Measurements from ENCODE around the gene MARS1.

Gene MARS1

GRCh38 chr12:57462912-57463253, 25.0 kb upstream of the MARS1 start:
- no peaks in the 10 kb centered on the region for H3K9me3 Mint-ChIP-seq
- H3K27ac Mint-ChIP-seq, result peak overlapping the region; percentile 90
- no peaks in the 10 kb centered on the region for H3K27me3 Mint-ChIP-seq
- H3K4me1 Mint-ChIP-seq (ENCODE audit: low read depth), result peaks cover 56% of the 10 kb centered on the region
- peaks cover 6% of the 10 kb centered on the region for H3K36me3 Mint-ChIP-seq (ENCODE audit: low read depth)
- H3K4me3 Mint-ChIP-seq, result peak overlapping the region; percentile 92

DNA sequence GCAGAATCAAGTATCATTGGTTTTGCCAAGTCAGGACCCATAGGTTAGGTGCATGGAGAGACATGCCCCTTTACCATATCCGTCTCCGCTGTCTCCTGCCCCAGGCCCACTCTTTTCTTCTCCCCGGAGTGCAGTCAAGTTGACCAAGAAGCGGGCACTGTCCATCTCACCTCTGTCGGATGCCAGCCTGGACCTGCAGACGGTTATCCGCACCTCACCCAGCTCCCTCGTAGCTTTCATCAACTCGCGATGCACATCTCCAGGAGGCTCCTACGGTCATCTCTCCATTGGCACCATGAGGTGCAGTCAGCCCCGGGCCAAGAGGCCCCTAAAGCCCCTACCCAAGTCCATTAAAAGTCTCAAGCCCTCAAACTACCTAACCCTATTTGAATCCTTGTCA, 23.3 kb upstream of the MARS1 start:
- H3K27me3 Mint-ChIP-seq, result no peaks in the 10 kb centered on the region
- no peak overlapping the region for H3K4me3 Mint-ChIP-seq
- H3K36me3 Mint-ChIP-seq (ENCODE audit: low read depth), result peaks cover 18% of the 10 kb centered on the region
- no peak overlapping the region for H3K27ac Mint-ChIP-seq
- H3K4me1 Mint-ChIP-seq (ENCODE audit: low read depth), result peaks cover 41% of the 10 kb centered on the region
- no peaks in the 10 kb centered on the region for H3K9me3 Mint-ChIP-seq

DNA sequence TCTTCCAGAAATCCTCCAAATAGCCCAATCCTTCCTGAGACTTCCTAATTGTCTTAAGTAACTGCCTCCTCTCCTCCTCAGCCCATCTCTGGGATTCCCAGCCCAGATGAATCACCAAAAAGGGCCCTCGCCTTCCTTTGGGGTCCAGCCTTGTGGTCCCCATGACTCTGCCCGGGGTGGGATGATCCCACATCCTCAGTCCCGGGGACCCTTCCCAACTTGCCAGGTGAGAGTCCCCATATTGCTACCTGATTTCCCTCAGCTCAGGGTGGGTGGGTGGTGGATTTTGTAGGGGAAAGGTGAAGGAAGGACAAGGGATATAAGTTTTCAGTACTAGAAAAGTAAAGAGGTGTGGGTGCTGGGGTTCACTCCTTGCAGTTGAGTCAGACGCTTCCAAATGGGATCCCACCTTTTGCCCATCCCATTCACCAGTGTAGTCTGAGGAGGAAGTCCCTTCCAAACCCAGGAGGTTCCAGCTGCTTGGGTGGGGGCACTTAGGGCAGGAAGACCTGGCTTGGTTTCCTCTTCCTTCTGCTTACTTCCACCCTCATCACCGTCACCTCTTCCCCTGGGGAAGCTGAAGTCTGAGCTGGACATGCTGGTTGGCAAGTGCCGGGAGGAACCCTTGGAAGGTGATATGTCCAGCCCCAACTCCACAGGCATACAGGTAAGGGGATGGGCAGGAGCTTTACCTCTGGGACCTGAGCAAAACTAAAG, 22.7 kb upstream of the MARS1 start:
- H3K36me3 Mint-ChIP-seq (ENCODE audit: low read depth), result peaks cover 18% of the 10 kb centered on the region
- peaks cover 39% of the 10 kb centered on the region for H3K4me1 Mint-ChIP-seq (ENCODE audit: low read depth)
- H3K9me3 Mint-ChIP-seq, result no peaks in the 10 kb centered on the region
- H3K27me3 Mint-ChIP-seq, result no peaks in the 10 kb centered on the region
- H3K4me3 Mint-ChIP-seq, result no peak overlapping the region
- no peak overlapping the region for H3K27ac Mint-ChIP-seq

- Mint-ChIP-seq H3K27ac (no peak overlapping the region), H3K9me3 (no peaks in the 10 kb centered on the region), H3K4me1 (ENCODE audit: low read depth) (peaks cover 33% of the 10 kb centered on the region), H3K27me3 (no peaks in the 10 kb centered on the region), H3K4me3 (no peak overlapping the region), H3K36me3 (ENCODE audit: low read depth) (peaks cover 18% of the 10 kb centered on the region)
Measured at GRCh38 chr12:57465747-57466505, 21.9 kb upstream of the MARS1 start.

GRCh38 chr12:57467212-57467874, 20.5 kb upstream of the MARS1 start:
- no peak overlapping the region for H3K4me3 Mint-ChIP-seq
- H3K27me3 Mint-ChIP-seq, result no peaks in the 10 kb centered on the region
- H3K4me1 Mint-ChIP-seq (ENCODE audit: low read depth), result peaks cover 23% of the 10 kb centered on the region
- no peak overlapping the region for H3K27ac Mint-ChIP-seq
- no peaks in the 10 kb centered on the region for H3K9me3 Mint-ChIP-seq
- peaks cover 24% of the 10 kb centered on the region for H3K36me3 Mint-ChIP-seq (ENCODE audit: low read depth)

DNA sequence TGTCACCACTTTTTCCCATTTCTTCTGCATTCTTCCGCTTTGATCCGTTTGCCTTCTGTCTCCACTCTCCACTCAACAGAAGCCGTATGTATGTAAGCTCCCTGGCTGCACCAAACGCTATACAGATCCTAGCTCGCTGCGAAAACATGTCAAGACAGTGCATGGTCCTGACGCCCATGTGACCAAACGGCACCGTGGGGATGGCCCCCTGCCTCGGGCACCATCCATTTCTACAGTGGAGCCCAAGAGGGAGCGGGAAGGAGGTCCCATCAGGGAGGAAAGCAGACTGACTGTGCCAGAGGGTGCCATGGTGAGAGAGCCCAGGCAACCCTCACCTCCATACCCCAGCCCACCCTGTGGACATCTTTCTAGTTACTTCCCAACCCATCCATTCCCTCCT, 20.0 kb upstream of the MARS1 start:
- peaks cover 23% of the 10 kb centered on the region for H3K4me1 Mint-ChIP-seq (ENCODE audit: low read depth)
- no peaks in the 10 kb centered on the region for H3K27me3 Mint-ChIP-seq
- H3K4me3 Mint-ChIP-seq, result no peak overlapping the region
- H3K36me3 Mint-ChIP-seq (ENCODE audit: low read depth), result peaks cover 30% of the 10 kb centered on the region
- H3K9me3 Mint-ChIP-seq, result no peaks in the 10 kb centered on the region
- no peak overlapping the region for H3K27ac Mint-ChIP-seq

GRCh38 chr12:57469296-57470164, 18.3 kb upstream of the MARS1 start:
- Mint-ChIP-seq H3K4me1 (ENCODE audit: low read depth) (peaks cover 24% of the 10 kb centered on the region), H3K36me3 (ENCODE audit: low read depth) (peaks cover 44% of the 10 kb centered on the region), H3K9me3 (no peaks in the 10 kb centered on the region), H3K27ac (no peak overlapping the region), H3K27me3 (no peaks in the 10 kb centered on the region), H3K4me3 (no peak overlapping the region)

DNA sequence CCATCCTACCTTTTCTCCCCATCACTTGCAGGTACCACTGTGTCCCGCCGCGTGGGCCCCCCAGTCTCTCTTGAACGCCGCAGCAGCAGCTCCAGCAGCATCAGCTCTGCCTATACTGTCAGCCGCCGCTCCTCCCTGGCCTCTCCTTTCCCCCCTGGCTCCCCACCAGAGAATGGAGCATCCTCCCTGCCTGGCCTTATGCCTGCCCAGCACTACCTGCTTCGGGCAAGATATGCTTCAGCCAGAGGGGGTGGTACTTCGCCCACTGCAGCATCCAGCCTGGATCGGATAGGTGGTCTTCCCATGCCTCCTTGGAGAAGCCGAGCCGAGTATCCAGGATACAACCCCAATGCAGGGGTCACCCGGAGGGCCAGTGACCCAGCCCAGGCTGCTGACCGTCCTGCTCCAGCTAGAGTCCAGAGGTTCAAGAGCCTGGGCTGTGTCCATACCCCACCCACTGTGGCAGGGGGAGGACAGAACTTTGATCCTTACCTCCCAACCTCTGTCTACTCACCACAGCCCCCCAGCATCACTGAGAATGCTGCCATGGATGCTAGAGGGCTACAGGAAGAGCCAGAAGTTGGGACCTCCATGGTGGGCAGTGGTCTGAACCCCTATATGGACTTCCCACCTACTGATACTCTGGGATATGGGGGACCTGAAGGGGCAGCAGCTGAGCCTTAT, 17.4 kb upstream of the MARS1 start:
- Mint-ChIP-seq H3K27me3 (no peaks in the 10 kb centered on the region), H3K36me3 (ENCODE audit: low read depth) (peaks cover 50% of the 10 kb centered on the region), H3K4me1 (ENCODE audit: low read depth) (peaks cover 24% of the 10 kb centered on the region), H3K27ac (no peak overlapping the region), H3K9me3 (no peaks in the 10 kb centered on the region), H3K4me3 (no peak overlapping the region)

DNA sequence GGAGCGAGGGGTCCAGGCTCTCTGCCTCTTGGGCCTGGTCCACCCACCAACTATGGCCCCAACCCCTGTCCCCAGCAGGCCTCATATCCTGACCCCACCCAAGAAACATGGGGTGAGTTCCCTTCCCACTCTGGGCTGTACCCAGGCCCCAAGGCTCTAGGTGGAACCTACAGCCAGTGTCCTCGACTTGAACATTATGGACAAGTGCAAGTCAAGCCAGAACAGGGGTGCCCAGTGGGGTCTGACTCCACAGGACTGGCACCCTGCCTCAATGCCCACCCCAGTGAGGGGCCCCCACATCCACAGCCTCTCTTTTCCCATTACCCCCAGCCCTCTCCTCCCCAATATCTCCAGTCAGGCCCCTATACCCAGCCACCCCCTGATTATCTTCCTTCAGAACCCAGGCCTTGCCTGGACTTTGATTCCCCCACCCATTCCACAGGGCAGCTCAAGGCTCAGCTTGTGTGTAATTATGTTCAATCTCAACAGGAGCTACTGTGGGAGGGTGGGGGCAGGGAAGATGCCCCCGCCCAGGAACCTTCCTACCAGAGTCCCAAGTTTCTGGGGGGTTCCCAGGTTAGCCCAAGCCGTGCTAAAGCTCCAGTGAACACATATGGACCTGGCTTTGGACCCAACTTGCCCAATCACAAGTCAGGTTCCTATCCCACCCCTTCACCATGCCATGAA, 16.8 kb upstream of the MARS1 start:
- Mint-ChIP-seq H3K4me1 (ENCODE audit: low read depth) (peaks cover 26% of the 10 kb centered on the region), H3K9me3 (no peaks in the 10 kb centered on the region), H3K27ac (no peak overlapping the region), H3K4me3 (no peak overlapping the region), H3K27me3 (no peaks in the 10 kb centered on the region), H3K36me3 (ENCODE audit: low read depth) (peaks cover 50% of the 10 kb centered on the region)

GRCh38 chr12:57471661-57472060, 16.2 kb upstream of the MARS1 start:
- Mint-ChIP-seq H3K36me3 (ENCODE audit: low read depth) (peaks cover 52% of the 10 kb centered on the region), H3K4me3 (no peak overlapping the region), H3K9me3 (no peaks in the 10 kb centered on the region), H3K4me1 (ENCODE audit: low read depth) (peaks cover 30% of the 10 kb centered on the region), H3K27ac (no peak overlapping the region), H3K27me3 (no peaks in the 10 kb centered on the region)

DNA sequence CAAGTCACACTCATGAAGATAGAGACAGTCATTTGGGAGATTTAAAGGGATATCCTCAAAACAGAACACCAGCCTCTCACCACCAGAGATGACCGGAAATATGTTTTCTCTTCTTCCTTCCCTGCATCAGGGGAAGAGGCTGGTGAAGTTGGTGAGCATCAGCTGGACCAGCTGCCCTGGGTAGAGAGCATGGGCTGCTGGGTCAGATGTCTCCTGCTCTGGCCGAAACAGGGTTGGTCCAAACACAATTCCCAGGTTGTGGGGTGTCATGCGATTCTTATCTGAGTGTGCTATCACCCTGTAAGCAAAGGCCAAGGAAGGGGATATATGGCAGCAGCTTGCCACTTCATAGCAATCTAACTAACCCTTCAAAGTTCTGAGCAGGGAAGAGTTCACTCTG, 15.5 kb upstream of the MARS1 start:
- Mint-ChIP-seq H3K4me3 (no peak overlapping the region), H3K36me3 (ENCODE audit: low read depth) (peaks cover 53% of the 10 kb centered on the region)

GRCh38 chr12:57473392-57473791, 14.5 kb upstream of the MARS1 start:
- Mint-ChIP-seq H3K4me3 (no peak overlapping the region), H3K27ac (no peak overlapping the region), H3K9me3 (no peaks in the 10 kb centered on the region), H3K27me3 (no peaks in the 10 kb centered on the region), H3K4me1 (ENCODE audit: low read depth) (peaks cover 42% of the 10 kb centered on the region), H3K36me3 (ENCODE audit: low read depth) (peaks cover 49% of the 10 kb centered on the region)

More for the DNA sequence above, 15.5 kb upstream of the MARS1 start:
- peak overlapping the region; percentile 21 for H3K27ac Mint-ChIP-seq
- H3K4me1 Mint-ChIP-seq (ENCODE audit: low read depth), result peaks cover 32% of the 10 kb centered on the region
- no peaks in the 10 kb centered on the region for H3K9me3 Mint-ChIP-seq
- H3K27me3 Mint-ChIP-seq, result no peaks in the 10 kb centered on the region

DNA sequence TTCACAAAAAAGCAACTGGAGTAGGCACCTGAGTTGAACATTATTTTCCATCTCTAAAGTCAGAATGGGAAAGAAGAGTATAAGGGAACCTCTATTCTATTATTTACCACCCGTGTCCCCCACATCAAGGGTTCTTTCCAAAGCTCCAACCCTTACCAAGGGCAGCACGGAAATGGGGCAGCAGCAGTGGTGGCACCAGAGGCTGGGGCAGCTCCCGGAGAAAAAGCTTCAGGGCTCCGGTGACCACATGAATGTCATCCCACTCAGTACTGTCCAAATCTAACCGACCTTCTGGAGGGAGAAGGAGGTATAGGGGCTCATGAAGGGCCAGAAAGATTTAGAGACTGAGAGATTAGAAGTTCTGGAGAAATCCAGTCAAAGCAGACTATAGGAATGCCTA, 14.0 kb upstream of the MARS1 start:
- Mint-ChIP-seq H3K4me1 (ENCODE audit: low read depth) (peaks cover 47% of the 10 kb centered on the region), H3K4me3 (peak overlapping the region; percentile 69), H3K27me3 (no peaks in the 10 kb centered on the region), H3K27ac (no peak overlapping the region), H3K9me3 (no peaks in the 10 kb centered on the region), H3K36me3 (ENCODE audit: low read depth) (peaks cover 47% of the 10 kb centered on the region)

DNA sequence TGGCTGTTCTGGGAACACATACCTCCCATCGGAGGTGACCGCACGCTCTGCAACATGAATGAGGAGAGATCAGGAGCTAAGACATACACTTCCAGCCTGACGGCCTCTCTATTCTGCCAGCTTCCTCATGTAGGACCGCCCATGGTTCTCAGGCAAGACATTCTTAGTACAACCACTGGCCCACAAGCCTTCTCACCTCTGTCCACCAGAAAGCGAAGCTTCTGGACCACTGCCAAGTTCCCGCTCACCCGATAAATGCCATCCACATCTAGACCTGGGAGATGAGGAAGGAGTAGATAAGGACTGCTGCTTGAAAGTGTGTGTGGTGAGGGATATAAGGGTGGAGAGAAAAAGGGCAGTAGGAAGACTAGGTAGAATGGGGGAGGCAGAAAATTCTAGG, 13.4 kb upstream of the MARS1 start:
- H3K4me1 Mint-ChIP-seq (ENCODE audit: low read depth), result peaks cover 53% of the 10 kb centered on the region
- H3K36me3 Mint-ChIP-seq (ENCODE audit: low read depth), result peaks cover 42% of the 10 kb centered on the region
- peak overlapping the region; percentile 69 for H3K4me3 Mint-ChIP-seq
- H3K27ac Mint-ChIP-seq, result peak overlapping the region; percentile 62
- H3K27me3 Mint-ChIP-seq, result no peaks in the 10 kb centered on the region
- no peaks in the 10 kb centered on the region for H3K9me3 Mint-ChIP-seq

Measured in stimulated activated naive CD8-positive, alpha-beta T cell treated with anti-CD3 and anti-CD28 coated beads, Interleukin-15, Interleukin-2, amounts not matched to agents 100 ng/mL and 50 ng/mL, for 24 hours (primary cell).